Measurements from ENCODE around the gene COLEC12. TPM values are rescaled to one million over a fixed set of nuclear protein-coding genes. Genes with fewer than 3 reads are reported as not detected.

COLEC12 gene
- total RNA-seq, 1 donor from 2014 or later: 7.3 TPM

GRCh38 chr18:415617-416612, 84.6 kb downstream of the COLEC12 start:
- DNase-seq: no peak
- Histone ChIP-seq H3K27ac (replicated peaks) (no peak overlapping the region), H3K4me3 (no peak overlapping the region), H3K9me3 (replicated peaks) (peaks cover 10% of the 10 kb centered on the region), H3K36me3 (no peaks in the 10 kb centered on the region), H3K27me3 (ENCODE audit: low read depth) (no peaks in the 10 kb centered on the region), H3K4me1 (peaks cover 9% of the 10 kb centered on the region)
- intact Hi-C loops (cut with micrococcal nuclease): no loop called here
- TF ChIP-seq, protein P1, sequence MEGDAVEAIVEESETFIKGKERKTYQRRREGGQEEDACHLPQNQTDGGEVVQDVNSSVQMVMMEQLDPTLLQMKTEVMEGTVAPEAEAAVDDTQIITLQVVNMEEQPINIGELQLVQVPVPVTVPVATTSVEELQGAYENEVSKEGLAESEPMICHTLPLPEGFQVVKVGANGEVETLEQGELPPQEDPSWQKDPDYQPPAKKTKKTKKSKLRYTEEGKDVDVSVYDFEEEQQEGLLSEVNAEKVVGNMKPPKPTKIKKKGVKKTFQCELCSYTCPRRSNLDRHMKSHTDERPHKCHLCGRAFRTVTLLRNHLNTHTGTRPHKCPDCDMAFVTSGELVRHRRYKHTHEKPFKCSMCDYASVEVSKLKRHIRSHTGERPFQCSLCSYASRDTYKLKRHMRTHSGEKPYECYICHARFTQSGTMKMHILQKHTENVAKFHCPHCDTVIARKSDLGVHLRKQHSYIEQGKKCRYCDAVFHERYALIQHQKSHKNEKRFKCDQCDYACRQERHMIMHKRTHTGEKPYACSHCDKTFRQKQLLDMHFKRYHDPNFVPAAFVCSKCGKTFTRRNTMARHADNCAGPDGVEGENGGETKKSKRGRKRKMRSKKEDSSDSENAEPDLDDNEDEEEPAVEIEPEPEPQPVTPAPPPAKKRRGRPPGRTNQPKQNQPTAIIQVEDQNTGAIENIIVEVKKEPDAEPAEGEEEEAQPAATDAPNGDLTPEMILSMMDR (IDR thresholded peaks at IDR 0.05; ENCODE audit: borderline replicate concordance): no peak

- TF ChIP-seq, protein P1 (IDR thresholded peaks at IDR 0.05; ENCODE audit: borderline replicate concordance): no peak
- peaks cover 9% of the 10 kb centered on the region for H3K4me1 ChIP-seq
- DNase-seq: no peak
- H3K27me3 ChIP-seq (ENCODE audit: low read depth): no peaks in the 10 kb centered on the region
- H3K27ac ChIP-seq (replicated peaks): no peak overlapping the region
- H3K36me3 ChIP-seq: no peaks in the 10 kb centered on the region
- H3K4me3 ChIP-seq: no peak overlapping the region
- intact Hi-C loops (cut with micrococcal nuclease): no loop called here
- peaks cover 10% of the 10 kb centered on the region for H3K9me3 ChIP-seq (replicated peaks)
Measured at GRCh38 chr18:415047-415446, 85.5 kb downstream of the COLEC12 start.

GRCh38 chr18:413233-413632, 87.3 kb downstream of the COLEC12 start:
- H3K4me3 ChIP-seq: no peak overlapping the region
- peaks cover 9% of the 10 kb centered on the region for H3K4me1 ChIP-seq
- intact Hi-C loops (cut with micrococcal nuclease): no loop called here
- no peak overlapping the region for H3K27ac ChIP-seq (replicated peaks)
- DNase-seq: no peak
- no peaks in the 10 kb centered on the region for H3K36me3 ChIP-seq
- peaks cover 10% of the 10 kb centered on the region for H3K9me3 ChIP-seq (replicated peaks)
- H3K27me3 ChIP-seq (ENCODE audit: low read depth): no peaks in the 10 kb centered on the region
- TF ChIP-seq, protein P1 (IDR thresholded peaks at IDR 0.05; ENCODE audit: borderline replicate concordance): no peak

GRCh38 chr18:410047-410455, 90.5 kb downstream of the COLEC12 start:
- Histone ChIP-seq H3K27me3 (ENCODE audit: low read depth) (no peaks in the 10 kb centered on the region), H3K9me3 (replicated peaks) (peaks cover 16% of the 10 kb centered on the region), H3K4me3 (no peak overlapping the region), H3K36me3 (no peaks in the 10 kb centered on the region), H3K27ac (replicated peaks) (no peak overlapping the region), H3K4me1 (peaks cover 9% of the 10 kb centered on the region)
- TF ChIP-seq, protein P1 (IDR thresholded peaks at IDR 0.05; ENCODE audit: borderline replicate concordance): no peak
- intact Hi-C loops (cut with micrococcal nuclease): no loop called here
- no peak for DNase-seq

DNA sequence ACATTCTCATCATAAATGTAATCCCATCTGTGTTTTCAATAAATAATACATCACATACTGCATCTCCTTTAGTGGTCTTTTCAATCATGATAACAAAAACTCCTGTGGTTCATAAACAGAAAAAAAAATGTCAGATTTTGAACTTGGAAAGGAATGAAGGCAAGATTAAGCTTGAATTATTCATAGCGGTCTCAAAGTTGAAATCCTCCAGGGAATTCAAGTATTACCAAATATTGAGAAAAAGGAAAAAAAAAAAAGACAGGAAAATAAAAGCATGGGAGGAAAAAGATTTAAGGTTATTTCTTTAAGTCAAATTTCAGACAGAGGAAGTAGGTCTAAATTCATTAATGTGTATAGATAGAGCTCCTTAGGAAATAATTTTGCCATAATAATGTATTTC, 92.1 kb downstream of the COLEC12 start:
- Histone ChIP-seq H3K27ac (replicated peaks) (no peak overlapping the region), H3K36me3 (no peaks in the 10 kb centered on the region), H3K9me3 (replicated peaks) (peaks cover 29% of the 10 kb centered on the region), H3K27me3 (ENCODE audit: low read depth) (no peaks in the 10 kb centered on the region), H3K4me1 (peaks cover 9% of the 10 kb centered on the region), H3K4me3 (no peak overlapping the region)
- TF ChIP-seq, protein P1 (IDR thresholded peaks at IDR 0.05; ENCODE audit: borderline replicate concordance): no peak
- no peak for DNase-seq
- intact Hi-C loops (cut with micrococcal nuclease): no loop called here
